Right lobe of liver (tissue), 4 donors: Measurements from ENCODE around the gene NUP214.

Source experiments
- CTCF ChIP-seq, 4 donors: fragments of 200-600 bp in 3 of 4; fragments of 450-650 bp in 1 of 4; IDR thresholded peaks; one replicate each; pipeline versions ENCODE4 v1.5.1 to v1.8.0; 2016 to 2022; ENCODE audit warnings: antibody characterized with exemption in 4 of 4, mild to moderate bottlenecking in 2 of 4
- POLR2A ChIP-seq: fragments of 450-650 bp; IDR thresholded peaks from one replicate; pipeline ENCODE4 v1.6.1; 2017; ENCODE audit warnings: antibody characterized with exemption, mild to moderate bottlenecking
- donor health status: DM: no; HTN: no; CAD: no.
- donor health status: DM: no; HTN: no; CAD: no.
- donor health status: DM: no; HTN: yes; CAD: no.

DNA sequence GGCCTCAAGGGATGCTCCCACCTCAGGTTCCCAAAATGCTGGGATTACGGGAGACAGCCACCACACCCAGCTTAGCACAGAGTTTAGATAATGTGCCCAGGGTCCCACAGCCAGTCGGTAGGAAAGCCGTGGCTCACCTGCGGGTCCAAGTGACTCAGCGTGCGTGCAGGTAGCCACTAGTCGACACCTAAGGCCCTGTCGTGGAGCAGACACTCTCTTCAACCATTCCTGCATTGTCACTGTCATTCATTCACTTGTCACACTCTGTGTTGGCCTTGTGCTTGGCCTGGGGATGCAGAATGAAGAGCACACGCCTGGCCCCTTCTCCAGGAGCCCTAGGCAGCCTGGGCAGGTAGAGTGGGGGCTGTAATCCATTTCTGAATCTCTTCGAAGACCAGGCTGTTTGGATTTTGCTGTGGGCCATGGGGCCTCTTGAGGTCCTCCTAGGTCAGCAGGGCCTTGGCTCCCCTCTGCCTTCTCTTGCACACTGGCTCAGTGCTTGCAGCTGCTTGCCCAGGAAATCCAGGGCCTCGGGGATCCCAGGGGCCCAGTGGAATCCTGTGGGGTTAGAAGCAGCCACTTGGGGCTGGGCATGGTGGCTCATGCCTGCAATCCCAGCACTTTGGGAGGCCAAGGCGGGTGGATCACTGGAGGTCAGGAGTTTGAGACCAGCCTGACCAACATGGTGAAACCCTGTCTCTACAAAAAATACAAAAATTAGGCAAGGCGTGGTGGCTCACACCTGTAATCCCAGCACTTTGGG, 35.2 kb upstream of the NUP214 start:
- no peak for TF ChIP-seq POLR2A
- TF ChIP-seq CTCF (IDR thresholded peaks at IDR 0.05): no peak
